ENCODE measurements around the gene HEATR3.

The HEATR3 gene

DNA sequence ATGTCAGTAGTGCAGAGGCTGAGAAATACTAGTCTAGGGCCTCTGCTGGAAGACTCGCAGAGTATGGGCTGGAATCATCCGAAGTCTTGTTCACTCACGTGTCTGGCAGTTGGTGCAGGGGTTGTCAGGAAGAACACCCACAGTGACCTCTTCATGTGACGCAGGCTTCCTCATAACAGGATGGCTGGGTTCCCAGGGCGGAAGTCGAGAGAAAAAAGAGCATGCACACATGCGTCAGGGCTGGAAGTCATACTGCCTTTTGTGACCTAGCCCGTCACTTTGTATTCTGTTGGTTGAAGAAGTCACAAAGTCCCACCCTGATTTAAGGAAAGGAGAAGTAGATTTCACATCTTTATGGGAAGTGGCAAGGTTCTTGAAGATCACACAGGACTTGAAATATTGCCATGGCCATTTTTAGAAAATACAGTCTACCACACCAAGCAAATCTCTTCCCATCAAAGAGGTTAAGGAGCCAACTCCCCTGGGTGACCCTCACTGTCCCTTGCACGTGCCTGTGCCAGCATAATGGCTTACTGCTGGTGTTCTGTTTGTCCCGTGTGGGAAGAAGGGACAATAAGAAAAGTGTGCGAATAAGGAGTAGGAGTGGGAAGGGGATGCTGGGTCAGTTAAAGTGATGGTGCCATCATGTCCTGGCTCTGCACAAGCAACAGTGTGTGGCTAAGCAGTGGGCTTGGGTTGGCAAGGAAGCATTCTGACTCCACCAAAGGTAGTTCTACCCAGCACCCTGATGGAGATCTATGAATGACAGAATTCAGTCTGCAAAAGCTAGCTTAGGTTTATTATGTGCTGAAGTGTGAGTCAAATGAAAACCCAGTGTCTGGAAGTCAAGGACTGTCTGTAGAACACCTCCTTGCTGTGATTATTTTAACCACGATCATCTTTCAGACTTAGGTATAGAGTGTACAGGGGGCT lies 28.1 kb downstream of the HEATR3 start:
- Histone ChIP-seq H3K9me2 (replicated peaks; ENCODE audit: control insufficient read depth, low read length) (no peaks in the 10 kb centered on the region), H3K4me1 (ENCODE audit: control insufficient read depth, low read length) (no peaks in the 10 kb centered on the region), H4K20me1 (ENCODE audit: control insufficient read depth, insufficient read depth, low read depth, low read length) (no peaks in the 10 kb centered on the region), H3F3A (ENCODE audit: control insufficient read depth, insufficient read depth) (no peaks in the 10 kb centered on the region), H3K36me3 (ENCODE audit: control insufficient read depth, low read length) (peaks cover 20% of the 10 kb centered on the region), H3K27me3 (ENCODE audit: control insufficient read depth, low read length) (no peaks in the 10 kb centered on the region), H3K4me2 (ENCODE audit: low read length) (no peak overlapping the region), H3K9me3 (ENCODE audit: control insufficient read depth, insufficient read depth, low read length) (no peaks in the 10 kb centered on the region), H3K4me3 (ENCODE audit: low read length) (no peak overlapping the region), H3K27ac (ENCODE audit: low read depth, low read length) (no peak overlapping the region), H3K79me2 (ENCODE audit: control insufficient read depth, low read length) (no peaks in the 10 kb centered on the region)
- TF ChIP-seq, protein P1, sequence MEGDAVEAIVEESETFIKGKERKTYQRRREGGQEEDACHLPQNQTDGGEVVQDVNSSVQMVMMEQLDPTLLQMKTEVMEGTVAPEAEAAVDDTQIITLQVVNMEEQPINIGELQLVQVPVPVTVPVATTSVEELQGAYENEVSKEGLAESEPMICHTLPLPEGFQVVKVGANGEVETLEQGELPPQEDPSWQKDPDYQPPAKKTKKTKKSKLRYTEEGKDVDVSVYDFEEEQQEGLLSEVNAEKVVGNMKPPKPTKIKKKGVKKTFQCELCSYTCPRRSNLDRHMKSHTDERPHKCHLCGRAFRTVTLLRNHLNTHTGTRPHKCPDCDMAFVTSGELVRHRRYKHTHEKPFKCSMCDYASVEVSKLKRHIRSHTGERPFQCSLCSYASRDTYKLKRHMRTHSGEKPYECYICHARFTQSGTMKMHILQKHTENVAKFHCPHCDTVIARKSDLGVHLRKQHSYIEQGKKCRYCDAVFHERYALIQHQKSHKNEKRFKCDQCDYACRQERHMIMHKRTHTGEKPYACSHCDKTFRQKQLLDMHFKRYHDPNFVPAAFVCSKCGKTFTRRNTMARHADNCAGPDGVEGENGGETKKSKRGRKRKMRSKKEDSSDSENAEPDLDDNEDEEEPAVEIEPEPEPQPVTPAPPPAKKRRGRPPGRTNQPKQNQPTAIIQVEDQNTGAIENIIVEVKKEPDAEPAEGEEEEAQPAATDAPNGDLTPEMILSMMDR (IDR thresholded peaks at IDR 0.05; ENCODE audit: low read depth, low read length, poor library complexity, severe bottlenecking): no peak
- no peak for TF ChIP-seq EZH2phosphoT487 (IDR thresholded peaks at IDR 0.05; ENCODE audit: borderline replicate concordance, low read length)

DNA sequence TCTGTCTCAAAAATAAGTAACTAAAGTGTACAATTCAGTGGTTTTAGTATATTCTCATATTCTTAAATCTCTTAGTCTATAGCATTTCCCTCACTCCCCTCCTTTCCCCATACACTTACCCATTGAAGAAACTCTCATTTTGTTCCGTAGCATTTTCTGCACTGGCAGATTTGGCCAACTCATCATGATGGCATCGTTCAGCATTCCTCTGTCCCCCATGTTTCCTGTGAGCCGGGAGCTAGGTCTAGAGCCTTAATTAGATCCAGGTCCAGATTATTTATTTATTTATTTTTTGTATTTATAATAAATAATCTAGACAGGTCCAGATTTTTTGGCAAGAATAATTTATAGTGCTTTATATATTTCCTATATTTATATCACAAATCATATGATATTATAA lies 31.0 kb downstream of the HEATR3 start:
- Histone ChIP-seq H3K9me2 (replicated peaks; ENCODE audit: control insufficient read depth, low read length) (no peaks in the 10 kb centered on the region), H3K9me3 (ENCODE audit: control insufficient read depth, insufficient read depth, low read length) (no peaks in the 10 kb centered on the region), H3K4me1 (ENCODE audit: control insufficient read depth, low read length) (no peaks in the 10 kb centered on the region), H3K79me2 (ENCODE audit: control insufficient read depth, low read length) (no peaks in the 10 kb centered on the region), H3K36me3 (ENCODE audit: control insufficient read depth, low read length) (peaks cover 32% of the 10 kb centered on the region), H3F3A (ENCODE audit: control insufficient read depth, insufficient read depth) (no peaks in the 10 kb centered on the region), H4K20me1 (ENCODE audit: control insufficient read depth, insufficient read depth, low read depth, low read length) (no peaks in the 10 kb centered on the region), H3K4me2 (ENCODE audit: low read length) (no peak overlapping the region), H3K27ac (ENCODE audit: low read depth, low read length) (no peak overlapping the region), H3K27me3 (ENCODE audit: control insufficient read depth, low read length) (no peaks in the 10 kb centered on the region), H3K4me3 (ENCODE audit: low read length) (no peak overlapping the region)
- TF ChIP-seq, protein P1 (IDR thresholded peaks at IDR 0.05; ENCODE audit: low read depth, low read length, poor library complexity, severe bottlenecking): no peak
- no peak for TF ChIP-seq EZH2phosphoT487 (IDR thresholded peaks at IDR 0.05; ENCODE audit: borderline replicate concordance, low read length)

DNA sequence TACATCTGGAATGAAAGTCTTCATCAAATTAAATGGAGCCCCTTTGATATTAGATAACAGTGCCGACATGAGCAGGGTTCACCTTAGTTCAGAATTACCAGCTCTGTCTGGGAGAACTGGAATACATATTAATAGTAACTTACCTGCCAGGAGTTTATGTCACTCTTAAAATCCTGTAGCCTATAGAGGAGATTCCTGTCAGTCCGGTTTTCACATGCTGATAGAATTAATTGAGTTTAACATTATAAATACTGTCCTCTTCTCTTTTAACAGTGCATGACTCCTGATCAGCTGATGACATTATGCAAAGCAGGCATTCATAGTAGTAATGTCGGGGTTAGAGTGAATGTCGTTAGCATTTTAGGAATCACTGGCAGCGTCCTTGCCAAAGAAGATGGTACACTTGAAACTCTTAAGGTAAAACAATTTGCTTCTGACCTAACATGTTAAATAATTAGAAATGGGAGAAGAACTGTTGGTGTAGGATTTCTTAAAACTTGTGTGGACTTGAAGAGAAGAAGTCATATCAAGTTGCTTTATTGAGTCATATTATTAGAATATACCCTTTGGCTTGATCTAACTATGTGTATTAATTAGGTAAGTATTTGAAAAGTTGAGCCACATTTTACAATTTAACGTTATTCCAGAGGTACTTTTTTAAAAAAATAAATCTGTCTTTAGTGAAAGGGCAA lies 34.3 kb downstream of the HEATR3 start:
- Histone ChIP-seq H4K20me1 (ENCODE audit: control insufficient read depth, insufficient read depth, low read depth, low read length) (no peaks in the 10 kb centered on the region), H3K4me3 (ENCODE audit: low read length) (no peak overlapping the region), H3K9me3 (ENCODE audit: control insufficient read depth, insufficient read depth, low read length) (no peaks in the 10 kb centered on the region), H3K4me1 (ENCODE audit: control insufficient read depth, low read length) (no peaks in the 10 kb centered on the region), H3K27me3 (ENCODE audit: control insufficient read depth, low read length) (no peaks in the 10 kb centered on the region), H3K79me2 (ENCODE audit: control insufficient read depth, low read length) (no peaks in the 10 kb centered on the region), H3F3A (ENCODE audit: control insufficient read depth, insufficient read depth) (no peaks in the 10 kb centered on the region), H3K27ac (ENCODE audit: low read depth, low read length) (no peak overlapping the region), H3K36me3 (ENCODE audit: control insufficient read depth, low read length) (peaks cover 53% of the 10 kb centered on the region), H3K9me2 (replicated peaks; ENCODE audit: control insufficient read depth, low read length) (no peaks in the 10 kb centered on the region), H3K4me2 (ENCODE audit: low read length) (no peak overlapping the region)
- TF ChIP-seq, protein P1 (IDR thresholded peaks at IDR 0.05; ENCODE audit: low read depth, low read length, poor library complexity, severe bottlenecking): no peak
- no peak for TF ChIP-seq EZH2phosphoT487 (IDR thresholded peaks at IDR 0.05; ENCODE audit: borderline replicate concordance, low read length)

All from DOHH2 (cell line).